HG03060 (cell line): Measurements from ENCODE around the gene BOLA2.
"Not testable (repeated sequence)": the region's sequence is repeated elsewhere in the genome, so short reads cannot be mapped to it uniquely, and the experiment has no call there.

Experiments
- ATAC-seq: cut with Tn5 transposase; IDR thresholded peaks from one replicate; pipeline ENCODE4 v1.9.1; 2021; ENCODE audit warnings: low read depth, moderate number of reproducible peaks; ENCODE audit not compliant: unreplicated experiment

The BOLA2 gene

DNA sequence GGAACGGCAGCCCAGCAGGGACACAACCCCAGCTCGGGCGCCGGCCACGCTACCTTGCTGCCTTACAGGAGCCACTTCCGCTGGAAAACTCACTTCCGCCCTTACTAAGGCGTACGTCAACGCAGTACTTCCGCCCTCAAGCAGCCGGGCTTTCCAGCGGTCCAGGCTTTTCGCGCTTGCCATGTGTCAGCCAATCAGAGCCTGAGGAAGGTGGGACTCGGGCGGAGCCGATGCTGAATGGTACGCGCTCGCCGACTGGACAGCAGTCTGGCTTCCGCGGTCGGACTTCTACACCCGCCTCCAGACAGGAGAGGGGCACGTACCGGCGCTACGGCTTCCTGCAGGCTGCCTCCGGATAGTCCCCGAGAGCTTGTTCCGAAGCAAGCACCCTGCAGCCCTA, at the start of gene BOLA2, which contains the start of gene SLX1B:
BOLA2 (minus strand) TSS at position 83 of the 400 bp plus-strand sequence. CDS start 98 bp downstream, outside the sequence.
SLX1B (plus strand) TSS at position 265 of the 400 bp plus-strand sequence.
- peak; percentile 83 for ATAC-seq

DNA sequence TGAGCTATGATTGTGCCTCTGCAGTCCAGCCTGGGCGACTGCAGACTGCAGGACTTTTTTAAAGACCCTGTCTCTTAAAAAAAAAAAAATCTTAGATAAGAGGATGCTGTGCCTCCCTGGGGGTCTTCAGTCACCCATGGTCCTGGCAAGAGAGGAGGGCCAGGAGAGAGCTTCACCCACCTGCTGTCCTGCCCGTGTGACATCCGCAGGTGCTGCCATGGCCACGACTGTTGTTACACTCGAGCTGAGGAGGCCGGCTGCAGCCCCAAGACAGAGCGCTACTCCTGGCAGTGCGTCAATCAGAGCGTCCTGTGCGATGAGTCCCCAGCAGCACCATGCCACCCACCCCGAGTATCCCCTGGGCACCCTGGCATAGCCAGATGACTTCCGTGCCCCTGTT, 28.1 kb upstream of the BOLA2 start:
- ATAC-seq = not testable (repeated sequence)

DNA sequence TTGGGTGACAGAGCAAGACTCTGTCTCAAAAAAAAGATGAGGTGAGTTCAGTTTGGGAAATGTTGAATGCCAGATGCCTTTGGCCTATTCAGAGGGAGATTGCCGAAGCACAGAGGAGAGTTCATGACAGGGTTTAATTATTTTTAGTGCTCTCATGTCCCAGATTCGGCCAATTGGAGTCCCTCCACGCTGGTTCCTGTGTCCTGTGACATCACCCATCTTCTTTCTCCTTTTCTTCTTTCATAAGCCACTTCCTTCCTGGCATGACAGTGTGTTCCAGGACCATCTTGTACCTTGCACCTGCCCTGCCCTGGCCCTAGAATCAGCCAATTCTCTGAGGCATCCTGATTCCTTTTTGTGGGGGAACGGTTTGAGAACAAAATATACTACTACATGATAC, 17.9 kb upstream of the BOLA2 start:
- not testable (repeated sequence) for ATAC-seq

DNA sequence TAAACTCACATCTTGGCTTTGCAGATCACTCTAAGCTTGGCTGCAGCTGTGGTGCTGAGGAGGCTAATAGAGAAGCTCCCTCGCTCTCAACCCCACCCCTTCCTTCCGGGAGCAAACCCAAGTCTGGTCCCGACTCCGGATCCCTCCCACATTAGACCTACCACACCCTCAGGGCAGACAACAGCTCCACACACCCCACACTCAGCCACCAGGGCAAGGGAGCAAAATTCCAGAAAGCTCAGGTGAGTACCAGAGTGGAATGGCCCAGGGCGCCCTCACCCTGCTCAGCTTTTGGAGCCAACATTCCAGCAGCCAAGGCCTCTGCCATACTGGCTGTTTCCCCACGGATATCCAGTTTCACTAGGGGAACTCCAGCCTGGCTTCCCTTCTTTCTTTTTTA, 15.5 kb upstream of the BOLA2 start:
- ATAC-seq = not testable (repeated sequence)

DNA sequence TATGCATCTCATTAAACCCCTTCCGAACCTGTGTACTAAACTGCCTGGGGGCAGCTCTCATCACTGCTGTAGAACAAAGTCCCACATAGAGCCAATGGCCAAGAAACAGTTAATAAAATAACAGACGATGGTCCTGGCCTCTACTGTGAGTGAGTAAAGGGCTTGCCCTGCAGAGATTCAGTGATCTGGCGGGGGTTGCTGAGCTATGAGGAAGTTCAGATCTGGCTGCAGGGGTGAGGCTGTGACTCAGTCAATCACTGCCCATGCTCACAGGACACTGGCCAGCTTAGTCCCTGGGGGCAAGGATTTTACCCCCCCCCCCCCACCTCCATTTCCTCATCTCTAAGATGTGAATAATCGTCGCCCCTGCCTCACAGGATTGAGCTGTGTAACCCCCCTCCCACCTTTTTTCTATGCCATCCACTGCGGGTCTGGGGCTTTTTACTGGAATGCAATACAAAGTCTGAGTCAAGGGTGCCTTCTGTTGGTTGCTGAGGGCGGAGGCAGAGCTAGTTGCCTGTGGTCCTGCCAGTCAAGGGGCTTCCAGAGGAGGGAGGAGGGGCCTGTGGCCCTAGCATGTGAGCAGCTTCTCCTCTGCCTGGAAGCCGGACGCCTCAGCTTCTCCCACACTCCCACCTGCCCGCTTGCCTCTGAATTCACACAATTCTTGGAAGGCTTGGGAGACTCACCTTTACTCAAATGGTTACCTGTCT, 13.7 kb upstream of the BOLA2 start:
- ATAC-seq = not testable (repeated sequence)

DNA sequence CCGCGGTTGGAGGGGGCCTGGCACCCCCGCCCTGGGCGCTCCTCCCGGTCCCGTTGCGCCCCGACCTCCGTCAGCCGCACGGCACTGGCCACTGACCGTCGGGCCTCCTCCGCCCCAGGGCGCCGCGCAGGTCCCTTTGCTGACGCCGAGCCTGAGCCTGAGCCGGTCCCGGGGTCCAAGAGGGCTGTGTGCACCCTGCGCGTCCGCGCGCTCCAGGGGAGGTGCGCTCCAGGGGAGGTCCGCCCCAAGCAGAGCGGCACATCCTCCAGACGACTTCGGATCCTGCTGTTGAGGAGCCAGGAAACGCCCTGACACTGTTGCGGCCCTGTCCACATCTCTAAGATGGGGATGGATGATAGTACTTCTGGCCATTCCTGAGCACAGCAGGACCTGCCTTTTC, 12.8 kb upstream of the BOLA2 start:
- ATAC-seq = not testable (repeated sequence)

DNA sequence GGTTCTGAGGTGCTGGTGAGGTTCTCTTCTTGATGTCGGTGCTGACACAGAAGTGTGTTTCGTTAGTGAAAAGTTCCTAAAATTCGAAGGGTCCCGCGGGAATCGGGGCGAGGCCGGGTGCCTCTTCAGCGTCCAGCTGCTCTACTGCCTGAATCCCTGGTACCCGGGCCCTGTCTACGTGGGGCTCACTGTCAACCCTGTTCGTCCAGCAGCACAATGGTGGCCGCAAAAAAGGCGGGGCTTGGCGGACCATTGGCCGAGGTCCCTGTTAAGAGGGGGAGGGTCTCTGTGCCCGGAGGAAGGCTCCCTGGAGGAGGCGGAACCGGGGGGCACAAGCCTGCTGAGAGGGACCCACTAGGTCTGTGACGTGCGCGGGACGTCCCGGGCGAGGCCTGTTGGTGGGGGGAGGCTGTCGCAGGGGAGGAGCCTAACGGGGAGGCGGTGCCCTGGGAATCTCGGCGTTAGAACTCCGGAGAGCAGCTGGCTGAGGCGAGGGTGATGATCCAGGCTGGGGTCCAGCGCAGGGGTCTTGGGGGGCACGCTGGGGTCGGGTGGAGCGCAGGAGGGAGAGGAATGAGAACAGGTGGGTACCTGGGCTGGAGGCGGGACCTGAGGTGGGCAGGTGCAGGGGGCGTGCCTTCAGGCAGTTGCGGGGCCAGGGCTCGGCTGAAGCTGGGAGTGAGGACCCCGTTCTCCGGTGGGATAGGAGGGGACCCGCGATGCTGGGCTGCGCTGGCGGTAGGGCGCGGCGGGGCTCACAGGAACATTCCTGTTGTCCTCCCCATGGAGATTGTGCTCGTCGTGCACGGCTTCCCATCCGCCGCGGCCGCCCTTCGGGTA, 12.1 kb upstream of the BOLA2 start:
- not testable (repeated sequence) for ATAC-seq

DNA sequence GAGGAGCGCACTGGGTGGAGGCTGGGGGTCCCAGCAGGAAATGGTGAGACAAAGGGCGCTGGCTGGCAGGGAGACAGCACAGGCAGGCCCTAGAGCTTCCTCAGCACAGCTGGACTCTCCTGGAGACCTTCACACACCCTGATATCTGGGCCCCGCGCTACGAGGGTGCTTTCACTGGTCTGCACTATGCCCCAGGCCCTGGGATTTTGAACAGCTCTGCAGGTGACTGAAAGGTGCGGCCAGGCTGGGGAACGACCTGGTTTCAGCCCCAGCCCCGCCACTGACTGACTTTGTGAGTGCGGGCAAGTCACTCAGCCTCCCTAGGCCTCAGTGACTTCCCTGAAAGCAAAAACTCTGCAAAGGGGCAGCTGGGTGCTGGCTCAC, 6.5 kb upstream of the BOLA2 start:
- not testable (repeated sequence) for ATAC-seq

DNA sequence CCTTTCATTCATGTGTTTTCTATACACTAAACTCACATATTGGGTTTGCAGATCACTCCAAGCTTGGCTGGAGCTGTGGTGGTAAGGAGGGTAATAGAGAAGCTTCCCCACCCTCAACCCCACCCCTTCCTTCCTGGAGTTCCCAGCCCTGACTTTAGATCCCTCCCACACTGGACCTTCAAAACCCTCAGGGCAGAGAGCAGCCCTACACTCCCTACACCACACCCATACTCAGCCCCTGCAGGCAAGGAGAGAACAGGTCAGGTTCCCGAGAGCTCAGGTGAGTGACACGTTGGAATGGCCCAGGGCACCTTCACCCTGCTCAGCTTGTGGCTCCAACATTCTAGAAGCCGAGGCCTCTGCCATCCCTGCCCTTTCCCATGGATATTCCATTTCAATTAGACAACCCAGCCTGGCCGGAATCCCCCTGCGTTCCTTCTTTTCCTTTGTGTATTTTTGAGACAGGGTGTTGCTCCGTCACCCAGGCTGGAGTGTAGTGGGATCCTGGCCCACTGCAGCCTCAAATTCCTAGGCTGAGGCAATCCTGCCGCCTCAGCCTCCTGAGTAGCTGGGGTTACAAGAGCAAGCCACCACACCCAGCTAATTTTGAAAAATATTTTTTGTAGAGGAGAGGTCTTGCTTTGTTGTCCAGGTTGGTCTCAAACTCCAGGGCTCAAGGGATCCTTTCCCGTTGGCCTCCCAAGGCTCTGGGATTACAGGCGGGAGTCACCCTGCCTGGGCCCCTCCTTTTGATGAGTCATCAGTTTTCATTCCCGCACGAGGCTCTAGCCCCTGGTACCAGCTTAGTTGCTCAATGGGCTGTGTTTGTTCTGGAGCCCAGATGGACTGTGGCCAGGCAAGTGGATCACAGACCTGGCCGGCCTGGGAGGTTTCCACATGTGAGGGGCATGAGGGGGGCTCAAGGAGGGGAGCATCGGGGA, 5.8 kb upstream of the BOLA2 start, which contains the start of gene SULT1A4:
SULT1A4 (plus strand) TSS at position 208 of the 941 bp plus-strand sequence. CDS start 1,473 bp downstream, outside the sequence.
- ATAC-seq = not testable (repeated sequence)

DNA sequence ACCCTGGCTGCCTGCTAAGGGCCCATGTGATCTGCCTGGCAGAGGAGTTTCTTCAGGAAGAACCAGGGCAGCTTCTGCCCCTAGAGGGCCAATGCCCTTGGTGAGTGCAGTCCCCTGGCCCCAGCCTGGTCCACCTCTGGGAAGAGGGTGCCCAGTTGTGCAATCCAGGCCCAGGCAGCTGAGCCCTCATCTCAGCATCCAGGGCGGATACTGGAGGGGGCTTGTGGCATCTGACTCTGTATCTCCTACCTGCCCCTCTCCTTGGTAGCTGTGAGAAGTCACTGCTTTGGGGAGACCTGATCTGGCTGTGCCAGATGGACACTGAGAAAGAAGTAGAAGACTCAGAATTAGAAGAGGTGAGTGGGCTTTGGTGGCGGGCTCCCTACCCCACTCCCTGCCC, 3.5 kb upstream of the BOLA2 start:
- ATAC-seq = not testable (repeated sequence)

DNA sequence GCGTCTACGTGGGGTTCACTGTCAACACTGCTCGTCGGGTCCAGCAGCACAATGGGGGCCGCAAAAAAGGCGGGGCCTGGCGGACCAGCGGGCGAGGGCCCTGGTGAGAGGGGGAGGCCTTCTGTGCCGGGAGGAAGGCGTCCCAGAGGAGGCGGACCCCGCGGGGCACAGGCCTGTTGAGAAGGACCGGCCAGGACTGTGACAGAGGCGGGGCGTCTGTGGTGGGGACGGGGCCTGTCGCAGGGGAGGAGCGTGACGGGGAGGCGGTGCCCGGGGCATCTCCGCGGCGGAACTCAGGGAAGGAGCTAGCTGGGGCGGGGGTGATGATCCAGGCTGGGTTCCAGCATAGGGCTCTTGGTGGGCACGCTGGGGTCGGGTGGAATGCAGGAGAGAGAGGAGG, 677 bp upstream of the BOLA2 start:
- ATAC-seq = peak; percentile 24

DNA sequence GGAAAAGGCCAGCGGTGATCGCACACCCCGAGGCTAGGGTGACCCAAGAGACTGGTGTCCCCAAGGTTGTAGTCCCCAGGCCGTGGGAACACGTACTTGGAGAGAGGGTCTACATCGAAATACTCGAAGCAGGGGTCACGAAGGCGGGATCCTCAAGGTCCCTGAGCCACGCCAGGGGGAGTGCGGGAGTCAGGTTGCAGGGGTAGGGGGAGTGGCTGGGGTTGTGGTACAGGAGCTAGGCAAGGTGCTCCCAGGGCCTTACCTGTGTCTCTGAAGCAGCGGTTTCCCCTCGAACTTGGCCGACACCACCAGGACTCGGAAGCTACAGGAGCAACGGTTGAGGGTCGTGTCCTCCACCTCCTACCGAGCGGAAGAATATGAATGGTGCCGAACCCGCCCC, 397 bp downstream of the BOLA2 start:
- not testable (repeated sequence) for ATAC-seq

DNA sequence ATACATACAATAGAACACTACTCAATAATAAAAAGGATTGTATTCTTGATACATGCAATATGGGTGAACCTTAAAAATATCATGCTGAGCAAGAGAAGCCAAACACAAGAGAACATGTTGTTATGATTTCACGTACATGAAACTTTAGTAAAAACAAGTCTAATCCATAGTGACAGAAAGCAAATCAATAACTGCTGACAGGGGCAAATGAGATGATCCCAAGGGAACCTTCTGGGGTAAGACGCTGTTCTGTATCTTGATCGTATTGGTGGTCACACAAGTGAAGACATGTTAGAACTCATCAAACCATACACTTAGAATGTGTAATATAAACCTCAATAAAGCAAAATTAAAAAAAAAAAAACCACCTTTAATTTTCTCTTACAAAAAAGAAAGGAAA, 28.8 kb downstream of the BOLA2 start:
- ATAC-seq = not testable (repeated sequence)

DNA sequence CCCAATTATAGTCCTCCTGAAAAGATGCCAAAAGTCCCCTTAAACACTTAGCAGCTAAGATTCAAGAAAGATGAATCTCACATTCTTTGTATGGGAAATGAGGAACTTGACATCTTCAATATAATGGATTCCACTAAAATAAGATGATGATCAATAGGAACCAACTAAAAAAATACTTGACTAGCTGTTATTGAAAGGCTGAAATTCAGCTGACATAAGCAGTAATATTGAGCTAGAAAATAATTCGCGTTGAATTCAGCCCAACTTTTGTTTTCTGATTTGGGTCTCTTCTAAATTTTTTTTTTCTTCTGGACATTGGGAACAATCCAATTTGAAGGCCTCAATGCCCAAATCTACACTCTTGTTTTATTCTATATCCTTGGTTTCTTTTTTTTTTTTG, 30.6 kb downstream of the BOLA2 start:
- not testable (repeated sequence) for ATAC-seq

DNA sequence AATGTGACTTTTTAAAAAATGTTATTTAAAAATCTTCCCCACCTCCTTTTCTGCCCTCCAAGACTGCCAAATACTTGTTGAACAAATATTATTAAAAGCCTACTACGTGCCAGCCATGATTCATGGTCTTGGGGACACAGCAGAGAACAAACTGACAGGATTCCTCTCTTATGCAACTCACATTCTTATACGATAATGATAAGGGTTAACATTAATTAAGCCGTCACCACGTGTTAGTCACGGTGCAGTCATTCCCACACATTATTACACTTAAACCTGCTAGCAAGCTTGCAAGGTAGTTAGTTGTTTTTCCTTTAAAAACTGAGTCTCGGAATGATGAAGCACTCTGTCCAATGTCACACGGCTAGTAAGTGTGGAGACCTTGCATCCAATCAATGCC, 48.9 kb downstream of the BOLA2 start:
- not testable (repeated sequence) for ATAC-seq
